GM10248 (cell line): ENCODE results near the gene PAK1IP1.

Source experiments
- CTCF ChIA-PET: fragments of 300-600 bp; sonication (Branson Sonifier 250); formaldehyde crosslinking; extraction: SDS; loops from one replicate; lab custom pipeline; 2021; ENCODE audit warnings: antibody characterized with exemption; lab: Yijun Ruan, JAX
- POLR2A ChIA-PET: fragments of 350-650 bp; sonication (Branson Sonifier 250); formaldehyde crosslinking; extraction: SDS; loops from one replicate; lab custom pipeline; 2020; ENCODE audit warnings: antibody characterized with exemption; lab: Yijun Ruan, JAX
- DNase-seq: peaks from one replicate; pipeline ENCODE4 v3.0.0; 2012; ENCODE audit errors: extremely low spot score
- CTCF ChIP-seq: IDR thresholded peaks from 2 replicates; pipeline ENCODE4 v1.5.1; 2012; ENCODE audit warnings: mild to moderate bottlenecking, low read depth; ENCODE audit errors: extremely low read depth, missing control alignments, control extremely low read depth

PAK1IP1 gene

GRCh38 chr6:10695086-10695657 is 400 bp downstream of the PAK1IP1 start:
- DNase-seq, result no peak
- ChIA-PET POLR2A (interaction anchor here (0.5 to 1.0 kb wide), 7 partner anchors 15 to 184 kb away, joined by 3 to 8 read pairs (median 4); partner anchors contain the start of gene TMEM14C), CTCF (interaction anchor here (1.0 to 2.7 kb wide), 3 partner anchors 10 to 184 kb away, joined by 4 to 10 read pairs (median 4); no protein-coding TSS in a partner anchor)
- no peak for TF ChIP-seq CTCF

GRCh38 chr6:10696655-10697054 is 1.9 kb downstream of the PAK1IP1 start:
- ChIA-PET POLR2A (no interaction called here), CTCF (interaction anchor here (1.6 to 2.7 kb wide), 2 partner anchors 9 to 11 kb away, joined by 4 to 10 read pairs; no protein-coding TSS in a partner anchor)
- TF ChIP-seq CTCF, result no peak
- DNase-seq, result no peak

GRCh38 chr6:10713962-10714361 is 19.2 kb downstream of the PAK1IP1 start:
- no peak for TF ChIP-seq CTCF
- no peak for DNase-seq
- POLR2A ChIA-PET, result no interaction called here
- CTCF ChIA-PET, result interaction anchor here (1.3 kb wide), 1 partner anchor 203 kb away, joined by 4 read pairs; no protein-coding TSS in a partner anchor

GRCh38 chr6:10719296-10719963 is 24.7 kb downstream of the PAK1IP1 start:
- no peak for TF ChIP-seq CTCF
- CTCF ChIA-PET, result interaction anchor here (0.9 to 1.2 kb wide), 4 partner anchors 9 to 209 kb away, joined by 3 to 6 read pairs (median 4); no protein-coding TSS in a partner anchor
- POLR2A ChIA-PET, result interaction anchor here (1.9 kb wide), 1 partner anchor 28 kb away, joined by 8 read pairs; the partner anchor contains the start of gene TMEM14B
- DNase-seq, result no peak

- TF ChIP-seq CTCF, result no peak
- ChIA-PET CTCF (interaction anchor here (0.9 to 1.2 kb wide), 4 partner anchors 9 to 209 kb away, joined by 3 to 6 read pairs (median 4); no protein-coding TSS in a partner anchor), POLR2A (interaction anchor here (1.9 kb wide), 1 partner anchor 27 kb away, joined by 8 read pairs; the partner anchor contains the start of gene TMEM14B)
- DNase-seq, result no peak
These were observed 25.1 kb downstream of the PAK1IP1 start for GRCh38 chr6:10719964-10720264.

- no peak for TF ChIP-seq CTCF
- POLR2A ChIA-PET, result interaction anchor here (1.4 to 1.9 kb wide), 2 partner anchors 26 to 27 kb away, joined by 4 to 8 read pairs; partner anchors contain the start of genes C6orf52, PAK1IP1 and TMEM14B
- CTCF ChIA-PET, result interaction anchor here (0.9 to 1.7 kb wide), 4 partner anchors 10 to 197 kb away, joined by 3 to 6 read pairs (median 4); no protein-coding TSS in a partner anchor
- no peak for DNase-seq
These were observed 25.6 kb downstream of the PAK1IP1 start for GRCh38 chr6:10720265-10720959.
